H9 (cell line): ENCODE results near the gene CD226. TPM values are rescaled to one million over a fixed set of nuclear protein-coding genes. Genes with fewer than 3 reads are reported as not detected.
A peak's percentile ranks its signal among the peaks of the same experiment; 100 is the strongest.

Experiments used
- DNase-seq: peaks from one replicate; pipeline ENCODE4 v3.0.0-alpha.2; 2017
- H2AFZ ChIP-seq: one replicate; pipeline ENCODE4 v1.6.1; 2013; ENCODE audit warnings: mild to moderate bottlenecking, low read length, control low read depth, moderate library complexity
- H2AK5ac ChIP-seq: 2 replicates; pipeline ENCODE4 v1.6.1; 2013; ENCODE audit warnings: low read length, control low read depth, mixed read lengths; ENCODE audit not compliant: insufficient read length
- H2BK120ac ChIP-seq: one replicate; pipeline ENCODE4 v1.6.1; 2013; ENCODE audit warnings: low read depth, mild to moderate bottlenecking, low read length, control low read depth, inconsistent platforms; ENCODE audit not compliant: poor library complexity, severe bottlenecking
- H2BK12ac ChIP-seq: 2 replicates; pipeline ENCODE4 v1.6.1; 2013; ENCODE audit warnings: low read length, control low read depth, mixed read lengths, low read depth; ENCODE audit not compliant: insufficient read length
- H2BK15ac ChIP-seq: 2 replicates; pipeline ENCODE4 v1.6.1; 2013; ENCODE audit warnings: low read depth, low read length, control low read depth
- H2BK20ac ChIP-seq: one replicate; pipeline ENCODE4 v1.6.1; 2013; ENCODE audit warnings: low read depth, mild to moderate bottlenecking, low read length, control low read depth, inconsistent platforms; ENCODE audit not compliant: poor library complexity, severe bottlenecking
- H2BK5ac ChIP-seq: 2 replicates; pipeline ENCODE4 v1.6.1; 2013; ENCODE audit warnings: low read length, control low read depth, mixed read lengths; ENCODE audit not compliant: insufficient read length
- H3K14ac ChIP-seq: 2 replicates; pipeline ENCODE4 v1.6.1; 2013; ENCODE audit warnings: low read length, control low read depth; ENCODE audit not compliant: insufficient read depth
- H3K18ac ChIP-seq: 2 replicates; pipeline ENCODE4 v1.6.1; 2013; ENCODE audit warnings: low read depth, mild to moderate bottlenecking, mixed read lengths, low read length, control low read depth; ENCODE audit not compliant: insufficient read length
- H3K23ac ChIP-seq: 2 replicates; pipeline ENCODE4 v1.6.1; 2013; ENCODE audit warnings: low read length, control low read depth, mixed read lengths, low read depth; ENCODE audit not compliant: insufficient read length
- H3K23me2 ChIP-seq: 2 replicates; pipeline ENCODE4 v1.6.1; 2013; ENCODE audit warnings: low read depth, mild to moderate bottlenecking, mixed read lengths, low read length, control low read depth; ENCODE audit not compliant: insufficient read length, poor library complexity, severe bottlenecking
- H3K27ac ChIP-seq: 2 replicates; pipeline ENCODE4 v1.5.1; 2013; ENCODE audit warnings: low read length, control low read depth, mixed read lengths, low read depth; ENCODE audit not compliant: insufficient read length
- H3K27me3 ChIP-seq: 2 replicates; pipeline ENCODE4 v1.6.1; 2013; ENCODE audit warnings: low read length, control low read depth, inconsistent platforms; ENCODE audit not compliant: insufficient read depth
- H3K4ac ChIP-seq: 2 replicates; pipeline ENCODE4 v1.6.1; 2013; ENCODE audit warnings: low read depth, mild to moderate bottlenecking, control low read depth, inconsistent platforms, low read length, moderate library complexity
- H3K4me1 ChIP-seq: 2 replicates; pipeline ENCODE4 v1.6.1; 2013; ENCODE audit warnings: low read length, control low read depth, inconsistent platforms; ENCODE audit not compliant: insufficient read depth
- H3K4me2 ChIP-seq: 2 replicates; pipeline ENCODE4 v1.6.1; 2013; ENCODE audit warnings: low read length, control low read depth, mixed read lengths; ENCODE audit not compliant: insufficient read length, insufficient read depth
- H3K56ac ChIP-seq: 2 replicates; pipeline ENCODE4 v1.6.1; 2013; ENCODE audit warnings: low read depth, mild to moderate bottlenecking, mixed read lengths, low read length, control low read depth; ENCODE audit not compliant: insufficient read length
- H3K79me1 ChIP-seq: 2 replicates; pipeline ENCODE4 v1.6.1; 2013; ENCODE audit warnings: low read depth, mild to moderate bottlenecking, moderate library complexity, low read length, control low read depth, inconsistent platforms; ENCODE audit not compliant: insufficient read depth, poor library complexity, severe bottlenecking
- H3K79me2 ChIP-seq: 2 replicates; pipeline ENCODE4 v1.6.1; 2013; ENCODE audit warnings: low read length, control low read depth, inconsistent platforms; ENCODE audit not compliant: insufficient read depth
- H3K9ac ChIP-seq: 2 replicates; pipeline ENCODE4 v1.6.1; 2013; ENCODE audit warnings: low read length, control low read depth, mixed read lengths; ENCODE audit not compliant: insufficient read length; ENCODE audit errors: extremely low read depth
- H3K9me3 ChIP-seq: one replicate; pipeline ENCODE4 v1.6.1; 2013; ENCODE audit warnings: low read depth, low read length, inconsistent platforms; ENCODE audit not compliant: control insufficient read depth
- H3T11ph ChIP-seq: one replicate; pipeline ENCODE4 v1.6.1; 2013; ENCODE audit warnings: mild to moderate bottlenecking, low read length, control low read depth, inconsistent platforms
- H4K20me1 ChIP-seq: one replicate; pipeline ENCODE4 v1.6.1; 2013; ENCODE audit not compliant: control insufficient read depth, insufficient read length, insufficient read depth
- H4K5ac ChIP-seq: 2 replicates; pipeline ENCODE4 v1.6.1; 2013; ENCODE audit warnings: low read depth, mild to moderate bottlenecking, mixed read lengths, low read length, control low read depth; ENCODE audit not compliant: insufficient read length
- H4K8ac ChIP-seq: replicated peaks from 2 replicates; pipeline ENCODE4 v1.6.1; 2013; ENCODE audit warnings: low read length, control low read depth, mixed read lengths, low read depth; ENCODE audit not compliant: insufficient read length
- H4K91ac ChIP-seq: 2 replicates; pipeline ENCODE4 v1.6.1; 2013; ENCODE audit warnings: low read depth, mild to moderate bottlenecking, moderate library complexity, mixed read lengths, low read length, control low read depth; ENCODE audit not compliant: insufficient read length
- H3K27ac Mint-ChIP-seq, 3 experiments: 2 replicates in 2 of 3; 3 replicates in 1 of 3; pipeline ENCODE4 v1.8.0; 2020 to 2021; ENCODE audit warnings: mixed read lengths in 3 of 3, mild to moderate bottlenecking in 1 of 3, moderate library complexity in 1 of 3
- H3K27me3 Mint-ChIP-seq: 2 replicates; pipeline ENCODE4 v1.8.0; 2021; ENCODE audit warnings: low read depth, mild to moderate bottlenecking, moderate library complexity, mixed read lengths
- H3K36me3 Mint-ChIP-seq, 3 experiments: 2 replicates in 2 of 3; 3 replicates in 1 of 3; pipeline ENCODE4 v1.8.0; 2020 to 2021; ENCODE audit warnings: low read depth in 3 of 3, mixed read lengths in 3 of 3; ENCODE audit not compliant: insufficient read depth in 1 of 3
- H3K4me1 Mint-ChIP-seq, 2 experiments: 2 replicates each; pipeline ENCODE4 v1.8.0; 2020; ENCODE audit warnings: mixed read lengths in 2 of 2
- H3K4me3 Mint-ChIP-seq, 2 experiments: 2 replicates in 1 of 2; 3 replicates in 1 of 2; pipeline ENCODE4 v1.8.0; 2020 to 2021; ENCODE audit warnings: mild to moderate bottlenecking in 2 of 2, mixed read lengths in 2 of 2, moderate library complexity in 1 of 2
- H3K9me3 Mint-ChIP-seq, 2 experiments: 2 replicates in 1 of 2; 3 replicates in 1 of 2; pipeline ENCODE4 v1.8.0; 2020; ENCODE audit warnings: mild to moderate bottlenecking in 2 of 2, mixed read lengths in 2 of 2, moderate library complexity in 1 of 2
- CTCF ChIP-seq: fragments of 200-600 bp; sonication (generic); conservative IDR thresholded peaks from 3 replicates; pipeline ENCODE4 v1.8.0; 2021; ENCODE audit warnings: antibody characterized with exemption, mild to moderate bottlenecking
- WGBS: extraction: QIAGEN DNeasy Blood & Tissue Kit; methylation state at CpG from one replicate; pipeline ENCODE4 v1.1.7; 2013; ENCODE audit warnings: missing lambda C conversion rate, low lambda C conversion rate, mixed read lengths; ENCODE audit not compliant: insufficient read length; ENCODE audit errors: extremely low coverage; 5-methylcytosine and 5-hydroxymethylcytosine counted together
- total RNA-seq: library from RNA; stranded (reverse); gene quantifications from 2 replicates; pipeline ENCODE4 v1.2.1, GENCODE V29; 2021

The CD226 gene
- total RNA-seq, 1 experiment from 2014 or later = not detected

GRCh38 chr18:69854455-69854854 lies 93.2 kb downstream of the CD226 start:
- no peaks in the 10 kb centered on the region for H3K27me3 ChIP-seq
- H3K9me3 Mint-ChIP-seq = no peaks in the 10 kb centered on the region
- no peaks in the 10 kb centered on the region for H3K79me2 ChIP-seq
- TF ChIP-seq CTCF = peak; percentile 50
- no peaks in the 10 kb centered on the region for H3K9me3 ChIP-seq
- H3K23me2 ChIP-seq = no peaks in the 10 kb centered on the region
- no peaks in the 10 kb centered on the region for H3K79me1 ChIP-seq
- no CpG with 5 or more reads among the region's 1 CpG for WGBS
- no peak overlapping the region for H2BK120ac ChIP-seq
- H3K4me3 Mint-ChIP-seq = no peak overlapping the region
- no peak overlapping the region for H2AK5ac ChIP-seq
- no peak overlapping the region for H3K9ac ChIP-seq
- no peak overlapping the region for H4K5ac ChIP-seq
- H3K23ac ChIP-seq = no peak overlapping the region
- H3K4me1 Mint-ChIP-seq = peaks cover 2% of the 10 kb centered on the region in 2 experiments; a peak in 3 of 4 replicates
- H2BK20ac ChIP-seq = no peak overlapping the region
- H3K4ac ChIP-seq = no peak overlapping the region
- H3K27ac Mint-ChIP-seq = no peak overlapping the region
- H2BK12ac ChIP-seq = no peak overlapping the region
- DNase-seq = no peak
- no peak overlapping the region for H3K4me2 ChIP-seq
- no peak overlapping the region for H3K27ac ChIP-seq
- no peaks in the 10 kb centered on the region; the same call in 1 of the 2 replicates for H3K4me1 ChIP-seq
- H3K18ac ChIP-seq = no peak overlapping the region
- H3K27me3 Mint-ChIP-seq = no peaks in the 10 kb centered on the region
- no peak overlapping the region for H2AFZ ChIP-seq
- no peak overlapping the region for H4K91ac ChIP-seq
- H3T11ph ChIP-seq = no peak overlapping the region
- H3K36me3 Mint-ChIP-seq = no peaks in the 10 kb centered on the region
- H4K20me1 ChIP-seq = no peaks in the 10 kb centered on the region
- H3K14ac ChIP-seq = no peak overlapping the region
- no peak overlapping the region for H3K56ac ChIP-seq
- H2BK15ac ChIP-seq = no peak overlapping the region
- no peak overlapping the region for H2BK5ac ChIP-seq
- no peak overlapping the region for H4K8ac ChIP-seq
